HG03565 (cell line): ENCODE results near the gene SUMO4.
"Not testable (repeated sequence)": the region's sequence is repeated elsewhere in the genome, so short reads cannot be mapped to it uniquely, and the experiment has no call there.

Experiments used
- ATAC-seq: cut with Tn5 transposase; IDR thresholded peaks from one replicate; pipeline ENCODE4 v1.9.1; 2021; ENCODE audit warnings: mild to moderate bottlenecking, moderate library complexity; ENCODE audit not compliant: unreplicated experiment

SUMO4 gene

GRCh38 chr6:149431905-149432775 lies 32.1 kb downstream of the SUMO4 start:
- ATAC-seq = peak; percentile 75

DNA sequence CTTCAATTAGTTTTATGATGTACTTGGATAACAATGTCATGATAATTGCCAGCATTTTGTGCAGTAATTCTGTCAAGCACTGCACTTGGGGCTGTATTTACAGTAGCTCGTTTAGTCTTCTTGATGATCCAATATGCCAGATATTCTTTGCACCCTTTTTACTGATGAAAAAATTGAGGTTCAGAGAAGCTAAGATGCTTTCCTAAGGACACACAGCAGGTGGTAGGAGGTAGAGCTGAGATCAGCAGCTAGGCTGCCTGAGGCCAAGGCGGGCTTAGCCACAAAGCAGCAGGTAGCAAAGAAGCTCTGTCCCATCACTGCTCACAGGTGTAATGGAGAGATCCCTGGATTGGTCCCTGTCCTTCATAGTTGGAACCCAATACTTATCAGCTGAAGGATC lies 33.3 kb downstream of the SUMO4 start:
- no peak for ATAC-seq

DNA sequence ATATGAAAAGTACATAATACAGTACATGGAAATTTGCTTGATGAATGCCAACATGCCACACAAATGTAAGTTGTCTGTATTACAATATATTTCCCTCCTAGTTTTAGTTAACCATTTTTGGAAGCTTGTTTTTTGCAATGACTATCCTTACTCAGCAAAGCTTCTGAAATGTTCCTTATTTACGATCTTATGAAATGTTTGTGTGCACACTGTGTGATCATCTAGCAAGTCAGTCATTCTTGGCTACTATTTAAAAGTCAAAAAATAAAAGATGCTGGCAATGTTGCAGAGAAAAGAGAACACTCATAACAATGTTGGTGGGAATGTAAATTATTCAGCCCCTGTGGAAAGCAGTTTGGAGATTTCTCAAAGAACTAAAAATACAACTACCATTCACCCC lies 33.8 kb downstream of the SUMO4 start:
- no peak for ATAC-seq

DNA sequence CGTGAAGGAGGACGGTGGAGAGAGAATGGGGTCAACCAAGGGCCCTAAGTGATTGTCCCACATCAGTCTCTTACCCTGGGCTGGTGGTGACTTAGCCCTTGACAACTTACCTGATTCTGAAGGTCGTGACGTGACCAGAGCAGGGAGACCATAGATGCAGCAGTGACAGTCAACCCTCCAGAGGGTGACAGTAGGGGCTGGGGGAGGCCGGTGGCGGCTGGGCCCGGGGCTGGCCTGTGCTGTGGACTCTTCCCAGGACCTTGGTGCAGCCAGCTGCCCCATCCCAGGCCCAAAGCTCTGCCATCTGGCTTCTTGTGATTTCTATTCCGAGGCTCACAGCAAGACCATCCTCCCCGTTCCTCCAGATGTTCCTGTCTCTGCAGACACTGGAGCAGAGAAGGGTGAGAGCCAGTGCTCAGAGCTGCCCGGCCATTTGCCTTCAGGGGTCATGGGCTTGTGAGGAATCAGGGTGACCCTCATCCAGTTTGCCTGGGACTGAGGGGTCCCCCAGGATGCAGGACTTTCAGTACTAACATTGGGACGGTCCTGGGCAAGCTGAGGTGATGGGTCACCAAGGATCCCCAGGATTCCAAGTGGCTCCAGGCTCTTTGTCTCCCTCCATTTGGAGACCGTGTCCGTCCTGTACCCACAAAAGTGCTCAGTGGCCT lies 36.0 kb downstream of the SUMO4 start:
- ATAC-seq = no peak

GRCh38 chr6:149436647-149437046 lies 36.6 kb downstream of the SUMO4 start:
- no peak for ATAC-seq

DNA sequence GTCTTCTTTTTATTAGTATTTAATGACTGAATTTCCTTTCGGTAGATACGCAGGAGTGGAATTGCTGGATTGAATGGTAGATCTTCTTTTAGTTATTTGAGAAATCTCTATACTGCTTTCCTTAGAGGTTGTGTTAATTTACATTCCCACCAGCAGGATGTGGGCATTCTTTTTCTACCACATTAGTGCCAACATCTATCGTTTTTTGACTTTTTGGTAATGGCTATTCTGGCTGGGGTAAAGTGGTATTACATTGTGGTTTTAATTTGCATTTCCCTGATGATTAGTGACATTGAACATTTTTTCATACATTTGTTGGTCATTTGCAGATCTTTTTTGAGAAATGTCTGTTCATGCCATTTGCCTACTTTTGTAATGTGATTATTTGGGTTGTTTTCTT lies 37.1 kb downstream of the SUMO4 start:
- ATAC-seq = no peak

DNA sequence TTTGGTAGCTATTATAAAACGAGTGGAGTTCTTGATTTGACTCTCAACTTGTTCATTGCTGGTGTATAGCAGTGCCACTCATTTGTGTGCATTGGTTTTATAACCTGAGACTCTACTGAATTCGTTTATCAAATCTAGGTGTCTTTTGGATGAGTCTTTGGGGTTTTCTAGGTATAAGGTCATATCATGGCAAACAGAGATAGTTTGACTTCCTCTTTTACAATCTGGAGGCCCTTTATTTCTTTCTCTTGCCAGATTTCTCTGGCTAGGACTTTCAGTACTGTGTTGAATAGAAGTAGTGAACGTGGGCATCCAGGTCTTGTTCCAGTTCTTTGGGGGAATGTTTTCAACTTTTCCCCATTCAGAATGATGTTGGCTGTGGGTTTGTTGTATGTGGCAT lies 38.8 kb downstream of the SUMO4 start:
- peak; percentile 41 for ATAC-seq

- ATAC-seq = no peak
Measured at GRCh38 chr6:149439626-149440025, 39.6 kb downstream of the SUMO4 start.

- no peak for ATAC-seq
Measured at GRCh38 chr6:149440735-149441671, 40.9 kb downstream of the SUMO4 start.

DNA sequence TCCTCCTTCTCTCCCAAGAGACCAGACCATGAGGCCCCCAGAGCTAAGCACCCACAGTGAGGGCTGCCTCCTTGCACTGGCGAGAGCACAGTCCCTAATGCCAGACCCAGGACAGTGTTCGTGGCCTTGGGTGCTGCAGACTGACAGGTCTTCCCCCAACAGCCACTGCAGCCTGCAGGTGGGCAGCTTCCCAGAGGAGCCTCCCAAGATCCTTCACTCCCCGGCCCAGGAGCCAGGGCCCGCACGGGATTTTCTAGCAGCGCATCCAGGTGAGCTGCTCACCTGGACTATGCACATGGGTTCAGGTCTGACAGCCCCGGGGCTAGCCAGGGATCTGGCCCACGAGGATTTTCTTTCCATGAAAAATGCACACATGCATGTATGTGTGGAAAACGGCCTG lies 41.7 kb downstream of the SUMO4 start:
- ATAC-seq = no peak

GRCh38 chr6:149443411-149444181 lies 43.5 kb downstream of the SUMO4 start:
- no peak for ATAC-seq

GRCh38 chr6:149444360-149445094 lies 44.5 kb downstream of the SUMO4 start:
- not testable (repeated sequence) for ATAC-seq

DNA sequence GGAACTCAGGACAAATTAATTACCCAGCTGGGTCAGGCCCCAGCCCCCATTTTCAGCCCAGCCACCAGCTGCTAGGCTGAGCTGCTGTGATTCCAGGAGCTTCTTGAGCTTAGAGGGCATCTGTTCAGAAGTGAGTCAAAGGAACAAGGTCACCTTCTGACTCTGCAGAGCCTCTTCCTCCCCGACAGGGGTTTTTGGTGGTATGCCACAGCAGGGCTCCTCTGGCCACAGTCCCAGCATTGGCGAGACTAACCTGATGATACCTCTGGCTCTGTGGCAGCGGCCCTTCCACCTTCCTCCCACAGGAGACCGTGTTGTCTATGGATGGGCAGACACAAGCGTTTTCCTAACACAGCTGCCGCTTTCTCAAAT lies 45.0 kb downstream of the SUMO4 start:
- ATAC-seq = no peak

DNA sequence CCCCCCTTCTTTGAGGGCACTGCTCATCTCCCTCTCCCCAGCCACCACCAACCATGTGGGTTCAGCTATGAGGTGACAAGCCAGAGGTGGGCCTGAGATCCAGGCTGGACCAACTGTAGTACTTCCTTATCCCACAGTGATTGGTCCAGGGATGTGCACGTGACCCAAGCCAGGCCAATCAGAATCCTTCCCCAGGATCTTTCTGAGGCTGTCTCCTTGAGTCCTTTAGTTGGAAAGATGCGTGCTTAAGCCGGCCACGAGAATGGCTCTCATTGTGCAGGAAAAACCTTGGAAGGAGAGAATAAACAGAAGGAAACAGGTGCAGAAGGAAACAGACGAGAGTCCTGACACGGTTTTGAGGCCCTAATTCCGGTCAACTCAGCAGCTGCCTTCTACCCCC lies 45.5 kb downstream of the SUMO4 start:
- ATAC-seq = no peak

- no peak for ATAC-seq
Measured at GRCh38 chr6:149446791-149447376, 46.8 kb downstream of the SUMO4 start.

GRCh38 chr6:149448821-149449453 lies 48.9 kb downstream of the SUMO4 start:
- ATAC-seq = no peak

DNA sequence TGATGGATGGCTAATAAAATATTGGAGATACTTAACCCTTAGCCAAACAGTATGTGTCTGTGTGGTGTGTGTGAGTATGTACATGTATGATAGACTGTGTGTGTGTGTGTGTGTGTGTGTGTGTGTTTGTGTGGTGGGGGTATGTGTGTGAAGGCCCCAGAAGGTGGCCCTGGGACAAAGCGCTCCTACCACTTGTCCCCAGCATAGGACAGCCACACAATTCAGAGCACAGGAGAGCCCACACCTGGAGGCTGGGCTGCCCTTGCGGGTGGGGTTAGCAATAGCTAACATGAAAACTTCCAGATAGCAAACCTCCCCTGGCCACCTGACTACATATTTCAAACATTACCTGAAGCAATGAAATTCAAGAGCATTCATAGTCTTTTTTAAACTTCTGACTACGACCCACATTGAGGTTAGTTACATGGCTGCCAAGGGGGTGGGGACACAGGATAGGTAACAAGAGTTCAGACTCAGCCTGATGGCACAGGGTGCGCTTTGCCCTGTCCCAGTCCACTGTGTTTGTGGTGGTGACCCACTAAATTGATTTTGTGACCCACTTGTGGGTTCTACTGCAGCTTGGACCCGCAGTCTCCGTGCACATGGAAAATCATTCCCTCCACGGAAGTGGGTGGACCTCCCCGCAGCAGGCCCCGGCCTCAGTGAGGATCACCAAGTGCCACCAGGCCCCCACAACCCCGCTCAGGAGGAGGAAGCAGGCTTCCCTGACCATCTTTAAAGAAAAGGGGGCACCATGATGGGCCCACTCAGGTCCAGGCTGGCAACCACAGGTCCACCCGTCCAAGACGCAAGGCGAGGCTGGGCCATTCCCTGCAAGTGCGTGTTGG lies 50.0 kb downstream of the SUMO4 start:
- no peak for ATAC-seq
